PC-3 (cell line): ENCODE measurements around the gene MOK.

Experiments used
- CTCF ChIP-seq: fragments of 300-600 bp; sonication (generic); conservative IDR thresholded peaks from 2 replicates; pipeline ENCODE4 v1.5.1; 2017; ENCODE audit warnings: antibody characterized with exemption, low read depth, mild to moderate bottlenecking, low read length
- EZH2 ChIP-seq: fragments of 300-600 bp; sonication (generic); IDR thresholded peaks from one replicate; pipeline ENCODE4 v1.6.1; 2017; ENCODE audit warnings: antibody characterized with exemption, mild to moderate bottlenecking, low read length; ENCODE audit not compliant: unreplicated experiment
- EZH2phosphoT487 ChIP-seq: fragments of 300-600 bp; sonication (generic); IDR thresholded peaks from 2 replicates; pipeline ENCODE4 v1.6.1; 2018; ENCODE audit warnings: mild to moderate bottlenecking, antibody characterized with exemption, low read length, borderline replicate concordance

DNA sequence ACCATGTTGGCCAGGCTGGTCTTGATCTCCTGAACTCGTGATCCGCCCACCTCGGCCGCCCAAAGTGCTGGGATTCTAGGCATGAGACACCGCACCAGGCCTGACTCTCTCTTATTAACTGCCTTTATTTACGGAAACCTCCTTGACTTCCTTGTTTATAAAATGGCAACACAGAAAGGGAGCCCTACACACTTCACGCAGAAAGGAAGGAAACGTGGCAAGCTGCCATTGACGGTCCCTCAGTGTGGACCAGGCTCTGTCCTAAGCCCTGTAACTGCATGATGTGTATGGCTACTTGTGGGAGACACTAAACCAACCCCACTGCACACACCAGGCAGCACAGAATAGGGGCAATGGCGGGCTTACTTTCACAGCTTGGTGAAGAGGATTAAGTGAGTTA lies 46.1 kb upstream of the MOK start:
- no peak for TF ChIP-seq CTCF
- TF ChIP-seq EZH2 = no peak
- TF ChIP-seq EZH2phosphoT487 = no peak
